Keratinocyte (primary cell): ENCODE measurements around the gene FAM227A.

Experiments
- EZH2 ChIP-seq: IDR thresholded peaks from one replicate; pipeline ENCODE4 v1.6.1; 2012; ENCODE audit warnings: inconsistent platforms, mild to moderate bottlenecking, low read length, moderate library complexity
- TF ChIP-seq, protein P1 (sequence below), 3 experiments: IDR thresholded peaks in 1 of 3; conservative IDR thresholded peaks in 1 of 3; optimal IDR thresholded peaks in 1 of 3; 2 replicates in 2 of 3; 3 replicates in 1 of 3; pipeline versions ENCODE3 to v1.5.1; 2011; ENCODE audit warnings: low read length in 3 of 3, mild to moderate bottlenecking in 3 of 3, moderate library complexity in 2 of 3, control low read depth in 1 of 3, inconsistent platforms in 1 of 3; ENCODE audit not compliant: insufficient read depth in 2 of 3; ENCODE audit errors: extremely low read depth in 1 of 3

- TF ChIP-seq, protein P1, sequence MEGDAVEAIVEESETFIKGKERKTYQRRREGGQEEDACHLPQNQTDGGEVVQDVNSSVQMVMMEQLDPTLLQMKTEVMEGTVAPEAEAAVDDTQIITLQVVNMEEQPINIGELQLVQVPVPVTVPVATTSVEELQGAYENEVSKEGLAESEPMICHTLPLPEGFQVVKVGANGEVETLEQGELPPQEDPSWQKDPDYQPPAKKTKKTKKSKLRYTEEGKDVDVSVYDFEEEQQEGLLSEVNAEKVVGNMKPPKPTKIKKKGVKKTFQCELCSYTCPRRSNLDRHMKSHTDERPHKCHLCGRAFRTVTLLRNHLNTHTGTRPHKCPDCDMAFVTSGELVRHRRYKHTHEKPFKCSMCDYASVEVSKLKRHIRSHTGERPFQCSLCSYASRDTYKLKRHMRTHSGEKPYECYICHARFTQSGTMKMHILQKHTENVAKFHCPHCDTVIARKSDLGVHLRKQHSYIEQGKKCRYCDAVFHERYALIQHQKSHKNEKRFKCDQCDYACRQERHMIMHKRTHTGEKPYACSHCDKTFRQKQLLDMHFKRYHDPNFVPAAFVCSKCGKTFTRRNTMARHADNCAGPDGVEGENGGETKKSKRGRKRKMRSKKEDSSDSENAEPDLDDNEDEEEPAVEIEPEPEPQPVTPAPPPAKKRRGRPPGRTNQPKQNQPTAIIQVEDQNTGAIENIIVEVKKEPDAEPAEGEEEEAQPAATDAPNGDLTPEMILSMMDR (optimal IDR thresholded peaks at IDR 0.05 in 1 of 3, IDR thresholded peaks at IDR 0.05 in 1 of 3, conservative IDR thresholded peaks at IDR 0.05 in 1 of 3; ENCODE audit: extremely low read depth in 1 of 3, insufficient read depth in 2 of 3, low read length in 3 of 3): no peak
- no peak for TF ChIP-seq EZH2
Observed at GRCh38 chr22:38655519-38656255, 505 bp downstream of the FAM227A start.
